Superior temporal gyrus (tissue), 1 donor: ENCODE results near the gene PTPRH.
"Not testable (repeated sequence)": the region's sequence is repeated elsewhere in the genome, so short reads cannot be mapped to it uniquely, and the experiment has no call there.

ENCODE experiments used
- DNase-seq: peaks from one replicate; pipeline ENCODE4 v3.0.0-alpha.2; 2016; ENCODE audit errors: extremely low spot score

PTPRH gene

DNA sequence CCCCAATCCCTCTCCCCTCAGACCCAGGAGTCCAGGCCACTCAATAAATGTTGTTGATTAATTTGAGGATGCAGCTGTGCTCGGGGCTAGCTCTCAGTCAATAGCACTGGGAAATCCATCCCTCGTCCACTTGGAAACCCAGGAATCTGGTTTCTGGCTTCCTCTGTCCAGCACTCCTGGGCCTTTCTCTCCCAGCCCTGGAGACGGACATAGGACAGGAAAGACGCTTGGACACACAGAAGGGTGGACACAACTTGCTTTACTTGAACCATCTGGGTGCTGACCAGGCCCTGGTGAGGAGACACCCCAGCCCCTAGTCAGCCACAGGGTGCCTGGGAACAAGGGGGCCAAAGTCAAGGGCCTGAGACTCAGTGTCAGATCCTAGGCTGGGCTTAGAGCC lies 50.9 kb downstream of the PTPRH start:
- DNase-seq: no peak

DNA sequence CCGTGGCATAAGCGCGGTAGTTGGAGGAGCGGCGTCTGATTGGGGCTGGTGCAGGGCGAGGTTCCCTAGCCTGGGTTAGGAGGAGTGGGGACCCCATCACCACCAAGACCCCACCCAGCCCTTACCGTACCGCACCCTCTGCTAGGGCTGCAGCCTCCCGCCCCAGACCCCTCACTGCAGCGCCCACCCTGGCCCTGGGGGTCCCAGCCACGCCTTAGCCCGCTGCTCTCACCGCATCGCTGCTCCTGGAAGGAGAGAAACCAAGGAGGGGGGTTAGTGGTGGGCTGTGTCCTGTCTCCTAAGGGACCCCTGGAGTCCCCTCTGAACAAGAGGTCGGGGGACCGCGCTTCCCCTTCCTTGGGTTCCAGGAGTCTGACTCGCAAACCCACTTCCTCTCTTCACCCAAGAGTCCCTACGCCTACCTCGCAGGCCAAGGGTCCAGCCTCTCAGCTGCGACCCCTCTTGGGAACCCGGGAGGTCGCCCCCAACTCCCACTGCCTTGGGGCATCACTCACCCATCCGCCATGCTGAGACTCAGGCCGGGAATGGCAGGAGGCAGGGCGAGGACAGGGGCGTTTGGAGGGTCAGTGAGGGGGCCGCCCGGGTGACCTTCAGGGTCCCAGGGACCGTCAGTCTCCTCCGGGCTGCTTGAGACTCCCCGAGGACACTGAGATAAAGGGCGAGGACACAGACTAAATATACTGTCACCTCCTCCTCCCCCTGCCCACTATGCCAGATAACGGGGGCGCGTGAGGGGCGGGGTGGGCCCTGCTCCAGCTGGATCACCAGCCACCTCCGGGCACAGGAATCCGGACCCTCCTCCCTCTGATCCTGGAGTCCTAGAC lies 52.0 kb downstream of the PTPRH start, which contains the start of gene TNNI3:
Gene TNNI3 (minus strand): TSS at position 669 of the 845 bp plus-strand sequence. CDS start 143 bp downstream, at position 526.
- no peak for DNase-seq

DNA sequence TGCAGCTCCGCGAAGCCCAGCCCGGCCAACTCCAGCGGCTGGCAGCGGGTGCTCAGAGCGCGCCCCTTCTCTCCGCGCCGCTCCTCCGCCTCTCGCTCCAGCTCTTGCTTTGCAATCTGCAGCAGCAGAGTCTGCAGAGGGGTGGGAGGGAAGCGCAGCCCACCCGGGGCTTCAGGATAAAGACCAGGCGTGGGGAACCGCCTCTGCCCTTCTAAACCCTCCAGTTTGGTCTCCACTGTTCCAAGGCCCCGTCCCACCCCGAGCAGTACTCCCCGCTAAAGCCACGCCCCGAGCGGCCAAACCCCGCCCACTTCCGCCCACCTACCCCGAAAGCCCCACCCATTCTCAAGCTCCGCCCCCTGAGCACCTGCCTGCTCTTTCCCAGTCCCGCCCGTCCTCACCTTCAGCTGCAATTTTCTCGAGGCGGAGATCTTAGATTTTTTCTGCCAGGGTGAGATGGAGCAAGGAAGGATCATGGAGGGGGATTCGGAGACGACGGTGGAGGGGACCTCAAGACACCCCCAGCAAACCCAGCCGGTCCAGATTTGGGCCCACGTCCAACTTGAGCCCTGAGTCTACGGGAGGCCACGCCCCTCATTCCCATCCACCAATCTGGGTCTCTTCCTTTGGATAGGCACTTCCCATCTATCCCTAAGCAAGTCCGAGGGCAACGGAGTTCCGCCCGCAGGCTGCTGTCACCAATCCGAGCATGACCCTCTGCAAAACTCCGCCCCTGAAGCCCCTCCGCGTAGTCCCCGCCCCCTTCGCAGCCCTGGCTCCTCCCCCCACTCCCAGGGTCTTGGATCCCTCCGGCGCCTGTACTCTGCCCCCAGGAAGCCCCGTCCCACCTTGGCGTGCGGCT lies 52.9 kb downstream of the PTPRH start:
- DNase-seq: no peak

DNA sequence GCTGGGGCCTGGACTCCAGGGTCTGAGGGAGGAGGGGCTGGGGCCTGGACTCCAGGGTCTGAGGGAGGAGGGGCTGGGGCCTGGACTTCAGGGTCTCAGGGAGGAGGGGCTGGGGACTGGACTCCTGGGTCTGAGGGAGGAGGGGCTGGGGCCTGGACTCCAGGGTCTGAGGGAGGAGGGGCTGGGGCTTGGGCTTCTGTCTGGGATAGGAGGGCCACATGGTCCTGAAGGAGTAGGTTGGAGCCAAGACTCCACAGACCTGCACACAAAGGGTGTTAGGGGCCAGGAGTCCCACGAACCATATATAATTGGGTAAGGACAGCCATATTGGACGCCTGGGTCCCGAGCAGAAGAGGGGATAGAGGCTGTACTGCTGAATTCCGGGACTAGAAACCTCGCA lies 53.5 kb downstream of the PTPRH start:
- DNase-seq: not testable (repeated sequence)

DNA sequence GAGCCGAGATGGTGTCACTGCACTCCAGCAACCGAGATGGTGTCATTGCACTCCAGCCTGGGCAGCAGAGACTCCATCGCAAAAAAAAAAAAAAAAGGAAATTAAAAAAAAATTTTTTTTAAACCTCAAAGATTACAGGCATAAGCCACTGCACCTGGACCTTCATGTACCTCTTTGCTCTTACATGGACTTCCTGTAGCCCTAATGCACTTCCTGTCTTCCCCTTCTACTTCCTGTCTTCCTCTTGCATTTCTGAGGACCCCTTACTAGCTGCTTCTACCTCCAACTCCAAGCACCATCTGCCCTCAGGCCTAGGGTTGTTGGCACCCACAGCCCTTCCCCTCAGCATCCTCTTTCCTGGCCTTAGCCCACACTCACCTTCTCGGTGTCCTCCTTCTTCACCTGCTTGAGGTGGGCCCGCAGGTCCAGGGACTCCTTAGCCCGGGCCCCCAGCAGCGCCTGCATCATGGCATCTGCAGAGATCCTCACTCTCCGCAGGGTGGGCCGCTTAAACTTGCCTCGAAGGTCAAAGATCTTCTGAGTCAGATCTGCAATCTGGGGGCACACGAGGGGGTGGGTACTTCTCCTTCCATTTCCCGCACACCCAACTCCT lies 55.5 kb downstream of the PTPRH start:
- no peak for DNase-seq

DNA sequence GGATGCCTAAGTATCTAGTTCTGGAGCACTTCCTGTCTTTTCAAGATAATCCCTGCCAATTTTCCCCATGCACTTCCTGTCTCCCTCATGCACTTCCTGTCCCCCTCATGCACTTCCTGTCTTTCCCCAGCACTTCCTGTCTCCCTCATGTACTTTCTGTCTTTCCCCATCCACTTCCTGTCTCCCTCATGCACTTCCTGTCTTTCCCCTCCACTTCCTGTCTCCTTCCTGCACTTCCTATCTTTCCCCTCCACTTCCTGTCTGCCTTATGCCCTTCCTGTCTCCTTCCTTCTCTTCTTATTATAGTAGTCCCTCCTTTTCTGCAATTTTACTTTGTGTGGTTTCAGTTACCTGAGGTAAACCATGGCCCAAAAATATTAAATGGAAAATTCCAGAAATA lies 57.3 kb downstream of the PTPRH start:
- no peak for DNase-seq

DNA sequence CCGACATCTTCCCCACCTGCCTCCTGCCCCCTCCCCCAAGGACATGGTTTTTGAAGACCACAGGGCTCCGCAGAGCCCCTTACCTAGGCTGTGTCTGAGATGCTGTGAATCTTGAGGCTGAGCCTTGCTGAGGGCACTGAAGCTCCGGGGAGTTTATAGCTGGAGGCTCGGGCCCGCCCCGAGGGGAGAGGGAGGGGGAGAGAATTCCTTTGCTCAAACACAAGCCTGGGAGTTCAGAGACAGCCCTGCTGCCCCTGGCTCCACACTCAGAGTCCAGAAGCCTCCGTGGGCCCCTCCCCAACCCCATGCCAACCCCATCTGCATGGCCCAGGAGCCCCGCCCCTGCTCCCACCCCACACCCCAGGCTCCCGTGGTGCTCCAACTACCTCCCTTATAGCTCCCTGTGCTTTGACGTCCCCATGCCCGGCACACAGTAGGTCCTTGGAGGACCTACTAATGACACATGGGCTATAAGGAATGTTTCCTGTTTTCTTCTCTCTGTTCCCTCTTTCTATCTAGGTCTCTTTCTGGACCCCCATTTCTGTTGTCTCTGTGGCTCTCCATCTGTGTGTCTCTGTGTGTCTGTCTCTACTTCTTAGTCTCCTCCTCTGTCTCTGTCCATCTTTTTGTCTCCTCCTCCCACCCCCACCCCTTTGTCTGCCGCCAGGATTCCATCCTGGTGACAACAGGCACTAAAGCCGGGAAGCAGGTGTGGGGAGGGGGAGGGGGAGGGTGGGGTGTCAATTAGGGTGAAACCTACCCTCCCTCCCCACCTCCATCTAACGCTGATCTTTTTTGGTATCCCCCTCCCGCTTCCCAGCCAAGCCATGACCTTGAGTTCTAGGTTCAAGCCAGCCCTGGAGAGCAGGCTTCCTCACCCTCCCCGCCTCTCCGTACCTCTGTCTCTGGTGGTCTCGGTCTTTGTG lies 60.0 kb downstream of the PTPRH start, which contains the start of gene TNNT1:
Gene TNNT1 (minus strand): TSS at position 129 of the 926 bp plus-strand sequence. CDS start 2,049 bp downstream, outside the sequence.
- no peak for DNase-seq

DNA sequence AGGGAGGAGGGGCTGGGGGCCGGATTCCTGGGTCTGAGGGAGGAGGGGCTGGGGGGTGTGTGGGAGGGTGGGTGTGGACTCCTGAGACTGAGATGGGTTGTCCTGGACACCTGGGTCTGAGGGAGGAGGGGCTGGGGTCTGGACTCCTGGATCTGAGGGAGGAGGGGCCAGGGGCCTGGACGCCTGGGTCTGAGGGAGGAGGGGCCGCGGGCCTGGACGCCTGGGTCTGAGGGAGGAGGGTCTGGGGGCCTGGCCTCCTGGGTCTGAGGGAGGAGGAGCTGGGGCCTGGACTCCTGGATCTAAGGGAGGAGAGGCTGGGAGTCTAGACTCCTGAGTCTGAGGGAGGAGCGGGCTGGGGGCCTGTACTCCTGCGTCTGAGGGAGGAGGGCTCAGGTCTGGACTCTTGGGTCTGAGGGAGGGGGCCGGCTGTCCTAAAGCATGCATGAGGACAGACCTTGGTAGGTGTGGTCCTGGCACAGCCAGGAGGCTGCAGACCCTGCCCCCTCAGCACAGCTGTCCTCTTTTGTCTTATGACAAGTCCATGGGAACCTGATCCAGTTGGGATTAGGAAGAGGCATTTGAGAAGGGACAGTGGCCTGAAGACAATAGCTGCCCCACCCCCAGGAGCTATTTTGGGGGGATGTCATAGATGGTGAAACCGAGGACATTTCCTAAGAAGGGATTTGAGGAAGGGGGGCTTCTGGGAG lies 61.6 kb downstream of the PTPRH start:
- DNase-seq: no peak

DNA sequence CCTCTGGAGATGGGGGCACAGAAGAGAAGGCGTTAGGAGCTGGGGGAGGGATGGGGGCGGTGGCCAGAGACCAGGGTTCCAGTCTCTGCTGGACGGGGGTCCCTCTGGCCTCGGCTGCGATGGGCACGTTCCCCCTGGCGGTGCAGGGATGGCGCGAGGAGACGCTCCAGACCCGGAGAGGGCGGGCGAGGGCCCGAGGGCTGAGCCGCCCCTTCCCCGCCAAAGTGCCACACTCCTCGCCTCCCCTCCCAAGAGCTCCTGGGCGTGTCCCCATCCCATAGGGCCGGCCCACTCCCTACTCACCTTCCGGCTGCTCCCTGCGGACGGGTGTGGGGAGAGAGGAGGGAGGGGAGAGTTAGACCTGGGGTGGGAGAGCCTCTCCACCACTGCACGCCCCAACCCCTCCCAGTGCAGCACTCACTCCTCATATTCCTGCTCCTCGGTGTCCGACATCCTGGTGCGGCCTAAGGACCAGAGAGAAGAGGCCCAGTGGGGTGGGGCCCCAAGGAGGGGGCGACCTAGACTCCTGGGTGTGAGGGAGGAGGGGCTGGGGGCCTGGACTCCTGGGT lies 62.5 kb downstream of the PTPRH start:
- DNase-seq: no peak

DNA sequence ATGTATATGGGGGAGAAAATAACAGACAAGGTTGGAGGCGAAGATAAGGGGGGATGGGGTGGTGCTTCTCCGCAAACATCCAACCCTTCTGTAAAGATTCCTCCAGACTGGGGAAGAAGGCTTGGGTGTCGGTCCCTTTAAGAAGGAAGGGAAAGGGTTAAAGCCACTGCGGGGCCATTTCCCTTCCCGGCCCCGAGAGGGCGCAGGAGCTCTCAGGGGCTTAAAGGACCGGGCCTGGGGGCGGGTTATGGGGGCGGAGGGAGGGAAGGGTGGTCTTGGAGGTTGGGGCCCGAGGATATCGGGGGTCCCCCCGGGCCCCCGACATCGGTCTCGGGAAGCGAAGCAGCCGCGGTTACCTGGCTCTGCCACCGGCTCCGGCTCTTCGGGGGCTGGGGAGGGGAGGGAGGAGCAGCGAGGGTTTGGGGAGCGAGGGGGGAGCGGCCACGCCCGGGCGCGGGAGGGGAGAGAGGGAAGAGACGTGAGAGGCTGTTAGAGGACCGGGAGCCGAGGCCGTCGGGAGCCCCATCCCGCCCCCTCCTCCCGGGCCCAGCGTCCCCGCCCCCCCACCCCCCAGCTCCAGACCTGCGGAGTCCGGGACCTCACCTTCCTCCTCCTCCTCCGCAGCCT lies 63.1 kb downstream of the PTPRH start:
- no peak for DNase-seq

DNA sequence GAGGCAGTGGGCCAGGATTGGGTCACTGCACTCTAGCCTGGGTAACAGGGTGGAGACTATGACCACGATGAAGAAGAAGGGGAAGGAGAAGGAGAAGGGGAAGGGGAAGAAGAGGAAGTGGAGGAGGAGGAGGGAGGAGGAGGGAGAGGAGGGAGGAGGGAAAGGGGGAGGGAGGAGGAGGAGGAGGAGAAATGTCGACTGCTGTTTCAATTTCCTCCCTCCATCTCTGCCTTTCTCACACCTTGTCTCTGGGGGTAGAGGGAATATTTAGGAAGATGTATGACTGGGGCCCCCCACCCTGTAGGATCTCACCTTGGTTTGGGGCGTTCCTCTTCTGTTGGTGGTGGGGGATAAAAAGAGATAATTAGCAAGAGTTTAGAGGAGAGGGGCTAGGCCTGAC lies 64.1 kb downstream of the PTPRH start:
- no peak for DNase-seq

DNA sequence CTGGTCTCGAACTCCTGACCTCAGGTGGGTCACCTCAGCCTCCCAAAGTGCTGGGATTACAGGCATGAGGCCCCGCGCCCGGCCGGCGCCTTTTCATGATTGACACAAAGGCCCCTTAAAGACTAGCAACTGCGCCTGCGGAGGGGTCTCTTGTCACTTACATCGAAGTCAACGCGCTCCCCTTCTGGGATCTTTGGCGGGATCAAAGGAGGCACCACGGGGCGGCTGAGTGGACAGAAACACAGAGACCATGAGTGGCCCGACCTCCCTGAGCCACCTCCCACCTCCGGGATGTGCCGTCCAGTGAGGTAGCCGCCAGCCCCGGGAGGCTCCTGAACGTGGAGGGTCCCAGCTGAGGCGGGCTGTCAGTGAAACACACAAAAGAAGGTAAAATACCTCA lies 67.6 kb downstream of the PTPRH start:
- no peak for DNase-seq

DNA sequence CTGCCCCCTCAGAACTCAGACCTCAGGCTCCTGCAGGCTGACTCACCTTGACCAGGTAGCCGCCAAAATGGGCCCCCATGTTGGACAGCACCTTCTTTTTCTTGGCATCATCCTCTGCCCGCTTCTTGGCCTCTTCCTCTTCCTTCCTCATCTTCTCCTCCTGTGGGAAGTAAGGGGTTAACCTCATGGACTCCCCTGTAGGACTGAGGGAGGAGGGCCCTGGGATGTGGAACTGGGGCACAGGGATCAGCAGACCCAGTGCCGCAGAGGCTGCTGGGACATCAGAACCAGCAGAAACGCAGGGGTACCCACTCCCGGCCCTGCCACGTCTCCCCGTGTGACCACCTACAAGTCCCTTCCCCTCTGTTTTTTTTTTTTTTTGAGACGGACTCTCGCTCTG lies 71.4 kb downstream of the PTPRH start:
- DNase-seq: no peak

DNA sequence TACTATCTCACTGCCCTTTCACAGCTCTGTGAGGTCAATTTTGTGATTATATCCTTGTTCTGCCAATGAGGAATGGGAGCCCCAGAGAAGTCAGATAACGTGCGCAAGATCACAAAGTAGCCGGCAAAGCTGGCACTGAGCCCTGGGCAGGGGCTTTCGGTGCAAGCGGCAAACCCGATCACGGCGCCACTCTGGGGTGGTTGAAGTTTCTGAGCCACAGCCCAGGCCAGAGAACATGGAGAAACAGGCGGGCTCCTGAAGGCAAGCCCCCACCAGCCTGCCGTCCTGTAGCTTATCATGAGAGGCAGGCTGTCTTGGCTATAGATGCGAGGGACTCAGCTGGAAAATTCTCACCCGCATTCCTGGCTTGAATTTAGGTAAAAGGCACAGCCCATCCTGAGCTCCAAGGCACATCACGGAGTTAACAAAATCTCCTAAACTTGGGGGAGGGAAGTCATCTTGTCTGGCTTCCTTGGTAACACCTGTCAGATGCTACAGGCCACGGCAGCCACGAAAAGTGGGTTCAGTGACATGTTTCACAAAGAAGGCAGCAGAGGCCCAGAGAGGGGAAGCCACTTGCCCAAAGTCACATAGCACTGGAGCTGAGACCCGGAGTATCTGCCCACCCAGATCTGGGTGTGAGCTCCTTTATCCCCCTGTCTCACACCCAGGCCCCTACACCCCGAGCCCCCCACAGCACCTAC lies 72.8 kb downstream of the PTPRH start:
- DNase-seq: no peak

DNA sequence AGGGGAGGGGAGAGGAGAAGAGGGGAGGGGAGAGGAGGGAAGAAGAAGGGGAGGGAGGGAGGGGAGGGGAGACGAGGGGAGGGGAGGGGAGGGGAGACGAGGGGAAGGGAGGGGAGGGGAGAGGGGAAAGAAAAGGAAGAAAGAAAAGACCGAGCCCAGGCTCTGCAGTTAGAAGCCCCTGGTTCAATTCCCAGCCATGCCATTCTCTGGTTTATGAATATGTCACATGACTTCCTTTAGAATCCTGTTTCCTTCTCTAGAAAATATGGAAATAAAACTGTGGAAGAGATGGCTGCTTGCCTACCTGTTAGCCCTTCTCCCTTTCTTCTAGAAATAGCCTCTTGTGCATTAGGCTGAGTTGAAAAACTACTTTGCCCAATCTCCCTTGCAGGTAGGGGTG lies 74.6 kb downstream of the PTPRH start:
- DNase-seq: no peak

DNA sequence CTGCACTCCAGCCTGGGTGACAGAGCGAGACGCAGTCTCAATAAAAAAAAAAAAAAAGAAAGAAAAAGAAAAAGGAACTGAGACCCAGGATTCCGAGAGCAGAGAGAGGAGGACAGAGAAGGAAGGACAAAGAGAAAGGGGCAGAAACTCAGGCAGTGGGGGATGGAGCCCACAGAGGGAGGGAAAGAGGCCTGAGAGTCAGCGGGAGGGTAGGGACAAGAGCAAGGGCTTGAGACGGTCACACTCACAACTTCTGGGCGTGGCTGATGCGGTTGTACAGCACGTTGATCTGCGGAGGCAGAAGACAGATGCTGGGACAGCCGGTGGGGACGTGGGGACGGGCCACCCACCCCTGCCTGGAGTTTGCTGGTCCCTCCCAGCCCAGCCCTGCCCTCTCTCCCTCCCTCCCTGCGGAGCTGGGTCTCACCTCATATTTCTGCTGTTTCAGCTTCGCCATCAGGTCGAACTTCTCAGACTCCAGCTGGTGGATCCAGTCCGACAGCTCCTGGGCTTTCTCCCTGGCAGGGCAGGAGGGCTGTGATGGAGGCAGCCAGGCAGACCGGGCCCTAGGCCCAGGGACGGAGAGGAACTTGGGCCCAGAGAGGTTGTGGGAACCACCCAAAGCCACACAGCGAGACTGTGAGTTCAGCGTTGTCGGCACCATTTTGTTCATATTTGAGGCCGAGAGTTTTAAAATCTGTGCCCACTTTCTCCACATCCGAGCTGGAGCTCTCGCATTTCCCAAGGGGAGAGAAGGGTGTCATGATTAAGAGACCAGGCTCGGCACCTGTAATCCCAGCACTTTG lies 75.5 kb downstream of the PTPRH start:
- DNase-seq: no peak

DNA sequence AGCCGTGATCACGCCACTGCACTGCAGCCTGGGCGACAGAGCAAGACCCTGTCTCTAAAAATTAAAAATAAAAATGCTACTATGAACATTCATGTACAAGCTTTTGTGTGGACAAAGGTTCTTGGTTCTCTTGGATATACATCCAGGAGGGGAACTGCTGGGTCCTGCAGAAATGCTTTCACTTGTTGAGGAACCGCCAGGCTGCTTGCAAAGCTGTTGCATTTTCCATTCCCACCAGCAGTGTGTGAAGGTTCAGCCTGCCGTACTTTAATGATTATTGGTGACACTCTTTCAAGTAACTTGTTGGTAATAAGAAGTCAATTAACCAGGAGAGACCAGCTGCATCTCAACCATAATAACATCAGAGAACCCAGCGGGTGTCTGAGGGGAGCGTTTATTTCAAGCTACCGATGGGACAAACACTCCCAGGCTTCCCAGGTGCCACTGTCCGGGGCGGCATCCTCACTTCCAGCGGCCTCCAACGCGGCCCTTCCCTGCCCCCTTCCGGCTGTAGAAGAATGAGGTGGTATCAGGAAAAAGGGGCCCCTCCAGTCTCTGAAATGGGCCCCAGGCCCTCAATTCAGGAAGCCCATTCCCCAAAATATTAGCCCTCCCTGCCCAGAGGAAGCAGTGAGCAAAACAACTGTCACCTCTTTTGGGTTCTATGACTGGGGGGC lies 76.7 kb downstream of the PTPRH start:
- no peak for DNase-seq

DNA sequence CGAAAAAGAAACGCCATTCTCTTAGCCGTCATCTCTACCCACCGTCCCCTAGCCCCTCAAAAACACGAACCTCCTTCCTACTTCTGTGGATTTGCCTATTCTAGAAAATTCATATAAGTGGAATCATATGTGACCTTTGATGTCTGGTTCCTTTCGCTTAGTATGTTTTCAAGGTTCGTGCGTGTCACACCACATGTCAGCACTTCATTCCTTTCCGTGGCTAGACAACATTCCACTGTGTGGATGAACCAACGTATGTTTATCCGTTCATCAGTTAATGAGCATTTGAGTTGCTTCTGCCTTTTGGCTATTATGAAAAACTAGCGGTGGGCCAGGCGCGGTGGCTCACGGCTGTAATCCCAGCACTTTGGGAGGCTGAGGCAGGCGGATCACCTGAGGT lies 77.9 kb downstream of the PTPRH start:
- no peak for DNase-seq
